ENCODE results near the gene NDST3.

Gene NDST3

GRCh38 chr4:118141240-118141639 is 107.0 kb downstream of the NDST3 start:
- no peak for DNase-seq
- Histone ChIP-seq H3K4me1 (ENCODE audit: low read length) (no peaks in the 10 kb centered on the region), H3K27ac (ENCODE audit: low read length) (no peak overlapping the region), H3K9me3 (replicated peaks; ENCODE audit: insufficient read depth, low read length) (no peaks in the 10 kb centered on the region), H3K9ac (ENCODE audit: low read length) (no peak overlapping the region), H4K20me1 (ENCODE audit: insufficient read depth, low read length) (no peaks in the 10 kb centered on the region), H3F3A (ENCODE audit: insufficient read depth, low read length) (no peaks in the 10 kb centered on the region), H3K4me3 (ENCODE audit: low read length) (no peak overlapping the region), H3K36me3 (replicated peaks; ENCODE audit: insufficient read depth, low read length) (no peaks in the 10 kb centered on the region), H3K4me2 (ENCODE audit: low read depth, low read length) (no peak overlapping the region), H3K79me2 (ENCODE audit: low read length) (no peaks in the 10 kb centered on the region), H3K9me2 (replicated peaks; ENCODE audit: insufficient read depth, low read length) (no peaks in the 10 kb centered on the region; the same call in 1 of the 2 replicates), H2AFZ (ENCODE audit: low read length) (no peak overlapping the region), H3K27me3 (replicated peaks; ENCODE audit: insufficient read depth, low read length) (no peaks in the 10 kb centered on the region)
- TF ChIP-seq CTCF (IDR thresholded peaks at IDR 0.05; ENCODE audit: low read length) (no peak), EZH2 (optimal IDR thresholded peaks at IDR 0.05; ENCODE audit: low read depth, low read length) (no peak), EZH2phosphoT487 (IDR thresholded peaks at IDR 0.05; ENCODE audit: low read length) (no peak)

DNA sequence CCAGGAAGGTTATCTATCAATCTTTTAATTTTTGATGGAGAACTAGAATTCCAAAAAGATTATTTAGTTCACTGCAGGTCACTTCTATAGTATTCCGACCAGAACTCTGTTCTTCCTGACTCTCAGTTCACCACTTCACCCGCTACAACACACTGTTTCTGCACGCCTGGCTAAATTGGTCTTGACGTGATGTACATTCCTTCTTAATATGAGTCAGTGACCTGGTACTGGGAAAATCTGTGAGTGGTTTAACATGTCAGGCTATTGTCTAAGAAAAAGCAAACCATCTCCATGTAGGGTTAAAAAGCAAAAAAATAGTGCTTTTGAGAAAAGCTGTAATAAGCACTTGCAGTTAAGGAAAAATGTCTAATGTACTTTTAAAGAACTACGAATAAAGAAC is 120.4 kb downstream of the NDST3 start:
- no peaks in the 10 kb centered on the region for H3K79me2 ChIP-seq (ENCODE audit: low read length)
- H3K27ac ChIP-seq (ENCODE audit: low read length): no peak overlapping the region

DNA sequence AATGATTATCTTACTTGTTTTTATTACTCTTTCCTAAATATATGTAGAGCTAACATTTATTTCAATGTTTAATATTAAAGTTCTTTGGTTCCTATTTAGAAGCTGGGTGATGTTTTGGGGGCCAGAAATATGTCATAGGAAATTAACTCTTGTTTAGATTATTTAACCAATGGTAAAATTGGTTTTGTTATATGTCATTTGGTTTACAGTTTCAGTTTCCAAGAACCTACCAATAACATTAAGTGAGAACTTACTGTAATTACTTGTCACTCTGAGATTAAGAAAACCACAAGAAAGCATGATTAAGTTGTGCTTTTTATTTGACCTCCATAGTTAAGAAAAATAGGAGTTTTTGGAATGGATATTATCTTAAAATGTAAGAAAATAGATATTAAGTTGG is 121.2 kb downstream of the NDST3 start:
- H2AFZ ChIP-seq (ENCODE audit: low read length): no peak overlapping the region
- H3K79me2 ChIP-seq (ENCODE audit: low read length): no peaks in the 10 kb centered on the region
- no peak overlapping the region for H3K27ac ChIP-seq (ENCODE audit: low read length)
- TF ChIP-seq EZH2 (optimal IDR thresholded peaks at IDR 0.05; ENCODE audit: low read depth, low read length) (no peak), CTCF (IDR thresholded peaks at IDR 0.05; ENCODE audit: low read length) (no peak), EZH2phosphoT487 (IDR thresholded peaks at IDR 0.05; ENCODE audit: low read length) (no peak)
- DNase-seq: no peak
- no peak overlapping the region for H3K9ac ChIP-seq (ENCODE audit: low read length)
- H4K20me1 ChIP-seq (ENCODE audit: insufficient read depth, low read length): no peaks in the 10 kb centered on the region
- no peaks in the 10 kb centered on the region for H3K9me3 ChIP-seq (replicated peaks; ENCODE audit: insufficient read depth, low read length)
- no peaks in the 10 kb centered on the region for H3K27me3 ChIP-seq (replicated peaks; ENCODE audit: insufficient read depth, low read length)
- H3K4me2 ChIP-seq (ENCODE audit: low read depth, low read length): no peak overlapping the region
- no peak overlapping the region for H3K4me3 ChIP-seq (ENCODE audit: low read length)
- H3K9me2 ChIP-seq (replicated peaks; ENCODE audit: insufficient read depth, low read length): no peaks in the 10 kb centered on the region
- no peaks in the 10 kb centered on the region for H3F3A ChIP-seq (ENCODE audit: insufficient read depth, low read length)
- no peaks in the 10 kb centered on the region for H3K4me1 ChIP-seq (ENCODE audit: low read length)
- H3K36me3 ChIP-seq (replicated peaks; ENCODE audit: insufficient read depth, low read length): no peaks in the 10 kb centered on the region

More for the DNA sequence above, 120.4 kb downstream of the NDST3 start:
- H3K9me2 ChIP-seq (replicated peaks; ENCODE audit: insufficient read depth, low read length): no peaks in the 10 kb centered on the region
- H3K27me3 ChIP-seq (replicated peaks; ENCODE audit: insufficient read depth, low read length): no peaks in the 10 kb centered on the region
- no peak overlapping the region for H3K4me3 ChIP-seq (ENCODE audit: low read length)
- no peaks in the 10 kb centered on the region for H3F3A ChIP-seq (ENCODE audit: insufficient read depth, low read length)
- H3K4me2 ChIP-seq (ENCODE audit: low read depth, low read length): no peak overlapping the region
- H3K9ac ChIP-seq (ENCODE audit: low read length): no peak overlapping the region
- no peak for DNase-seq
- no peaks in the 10 kb centered on the region for H4K20me1 ChIP-seq (ENCODE audit: insufficient read depth, low read length)
- H2AFZ ChIP-seq (ENCODE audit: low read length): no peak overlapping the region
- no peaks in the 10 kb centered on the region for H3K4me1 ChIP-seq (ENCODE audit: low read length)
- H3K9me3 ChIP-seq (replicated peaks; ENCODE audit: insufficient read depth, low read length): no peaks in the 10 kb centered on the region
- no peak for TF ChIP-seq CTCF (IDR thresholded peaks at IDR 0.05; ENCODE audit: low read length)
- no peak for TF ChIP-seq EZH2phosphoT487 (IDR thresholded peaks at IDR 0.05; ENCODE audit: low read length)
- TF ChIP-seq EZH2 (optimal IDR thresholded peaks at IDR 0.05; ENCODE audit: low read depth, low read length): no peak
- H3K36me3 ChIP-seq (replicated peaks; ENCODE audit: insufficient read depth, low read length): no peaks in the 10 kb centered on the region
